ENCODE results near the gene UTP4. TPM values are rescaled to one million over a fixed set of nuclear protein-coding genes. Genes with fewer than 3 reads are reported as not detected.

UTP4 gene
- total RNA-seq = 53.5 and 55.3 TPM in 2 replicates

- Mint-ChIP-seq H3K27ac (peak within 1 kb of the TSS; percentile 85), H3K36me3 (ENCODE audit: low read depth) (peaks cover 40% of the 10 kb centered on the region), H3K9me3 (no peaks in the 10 kb centered on the region), H3K4me3 (peak within 1 kb of the TSS; percentile 94), H3K27me3 (no peaks in the 10 kb centered on the region), H3K4me1 (peaks cover 47% of the 10 kb centered on the region)
- no peak for TF ChIP-seq CTCF (IDR thresholded peaks at IDR 0.05)
- CTCF ChIA-PET = interaction anchor here (0.8 to 1.0 kb wide), 3 partner anchors 8 to 332 kb away, joined by 3 to 4 read pairs (median 3); no protein-coding TSS in a partner anchor
- intact Hi-C loops (cut with micrococcal nuclease) = loop anchor here (1.0 to 10.0 kb wide), 10 partner anchors 55 to 980 kb away; partner anchors contain the start of genes COG8, NIP7, PDF and PDPR
- ATAC-seq (ENCODE audit: low read depth) (peak; percentile 85), DNase-seq (peak; percentile 89)
- POLR2A ChIA-PET = interaction anchor here (0.5 to 2.6 kb wide), 16 partner anchors 13 to 1156 kb away, joined by 3 to 20 read pairs (median 4); partner anchors contain the start of genes AARS1, NFAT5, SMPD3 and SNTB2
These were observed at the start of gene UTP4, which contains the start of gene CHTF8 for GRCh38 chr16:69132424-69133252. TSS of gene UTP4 (plus strand) at chr16:69132649. CDS start at chr16:69133460, 811 bp downstream. TSS of gene CHTF8 (minus strand) at chr16:69132588. CDS start at chr16:69121458, 11,130 bp downstream.

GRCh38 chr16:69083306-69083941 is 49.0 kb upstream of the UTP4 start:
- Mint-ChIP-seq H3K36me3 (ENCODE audit: low read depth) (peaks cover 29% of the 10 kb centered on the region), H3K9me3 (no peaks in the 10 kb centered on the region), H3K4me1 (no peaks in the 10 kb centered on the region), H3K27me3 (no peaks in the 10 kb centered on the region), H3K4me3 (no peak overlapping the region), H3K27ac (no peak overlapping the region)
- TF ChIP-seq CTCF (IDR thresholded peaks at IDR 0.05) = no peak
- CTCF ChIA-PET = no interaction called here
- ATAC-seq (ENCODE audit: low read depth) (no peak), DNase-seq (no peak)
- intact Hi-C loops (cut with micrococcal nuclease) = no loop called here
- POLR2A ChIA-PET = no interaction called here

GRCh38 chr16:69084289-69084688 is 48.2 kb upstream of the UTP4 start:
- CTCF ChIA-PET = no interaction called here

GRCh38 chr16:69085032-69085695 is 47.3 kb upstream of the UTP4 start:
- Mint-ChIP-seq H3K4me3 (no peak overlapping the region), H3K36me3 (ENCODE audit: low read depth) (peaks cover 29% of the 10 kb centered on the region), H3K9me3 (no peaks in the 10 kb centered on the region), H3K4me1 (no peaks in the 10 kb centered on the region), H3K27ac (no peak overlapping the region), H3K27me3 (no peaks in the 10 kb centered on the region)
- POLR2A ChIA-PET = interaction anchor here (0.6 kb wide), 1 partner anchor 29 kb away, joined by 3 read pairs; no protein-coding TSS in a partner anchor
- ATAC-seq (ENCODE audit: low read depth) (no peak), DNase-seq (no peak)
- no peak for TF ChIP-seq CTCF (IDR thresholded peaks at IDR 0.05)
- CTCF ChIA-PET = no interaction called here
- intact Hi-C loops (cut with micrococcal nuclease) = no loop called here

More at GRCh38 chr16:69084289-69084688, 48.2 kb upstream of the UTP4 start:
- Mint-ChIP-seq H3K27me3 (no peaks in the 10 kb centered on the region), H3K4me1 (no peaks in the 10 kb centered on the region), H3K9me3 (no peaks in the 10 kb centered on the region), H3K36me3 (ENCODE audit: low read depth) (peaks cover 29% of the 10 kb centered on the region), H3K4me3 (no peak overlapping the region), H3K27ac (no peak overlapping the region)
- no peak for ATAC-seq (ENCODE audit: low read depth)
- no peak for TF ChIP-seq CTCF (IDR thresholded peaks at IDR 0.05)
- DNase-seq = no peak
- POLR2A ChIA-PET = interaction anchor here (0.6 kb wide), 1 partner anchor 296 kb away, joined by 6 read pairs; no protein-coding TSS in a partner anchor
- intact Hi-C loops (cut with micrococcal nuclease) = no loop called here
